Measurements from ENCODE around the gene RGMB. TPM values are rescaled to one million over a fixed set of nuclear protein-coding genes. Genes with fewer than 3 reads are reported as not detected.

Gene RGMB
- polyA plus RNA-seq, 1 donor from 2014 or later: 58.4 TPM

- no peak overlapping the region for H2AFZ ChIP-seq (ENCODE audit: low read depth, low read length)
- TF ChIP-seq MXI1 (conservative IDR thresholded peaks at IDR 0.05; ENCODE audit: poor library complexity, severe bottlenecking) (no peak), REST (IDR thresholded peaks at IDR 0.05; ENCODE audit: borderline replicate concordance) (no peak), SMC3 (conservative IDR thresholded peaks at IDR 0.05; ENCODE audit: poor library complexity) (no peak), EZH2 (IDR thresholded peaks at IDR 0.05; ENCODE audit: borderline replicate concordance, insufficient read depth, low read length, poor library complexity, severe bottlenecking) (no peak), POLR2AphosphoS5 (IDR thresholded peaks at IDR 0.05) (no peak), RAD21 (conservative IDR thresholded peaks at IDR 0.05) (no peak)
- no peaks in the 10 kb centered on the region for H3K36me3 ChIP-seq (ENCODE audit: insufficient read depth, low read length)
- H3K9me2 ChIP-seq (ENCODE audit: insufficient read depth, low read length): no peaks in the 10 kb centered on the region
- H3K9me3 ChIP-seq (ENCODE audit: low read length): peaks cover 12% of the 10 kb centered on the region
- H3K4me3 ChIP-seq (ENCODE audit: low read length): no peak overlapping the region
- no peak overlapping the region for H3K4me2 ChIP-seq (ENCODE audit: low read length)
- H3F3A ChIP-seq (ENCODE audit: insufficient read depth, low read length, poor library complexity, severe bottlenecking): no peaks in the 10 kb centered on the region
- no peak overlapping the region for H3K9ac ChIP-seq (ENCODE audit: low read length)
- H3K27me3 ChIP-seq (ENCODE audit: insufficient read depth, low read depth, low read length): no peaks in the 10 kb centered on the region
- no peaks in the 10 kb centered on the region for H4K20me1 ChIP-seq (ENCODE audit: insufficient read depth)
- no peak overlapping the region for H3K27ac ChIP-seq (ENCODE audit: low read length)
- H3K79me2 ChIP-seq (replicated peaks; ENCODE audit: insufficient read depth, low read length): no peaks in the 10 kb centered on the region
Observed at GRCh38 chr5:98804066-98804465, 30.6 kb downstream of the RGMB start.

GRCh38 chr5:98805070-98805469, 31.6 kb downstream of the RGMB start:
- TF ChIP-seq POLR2AphosphoS5 (IDR thresholded peaks at IDR 0.05): no peak
- no peak for TF ChIP-seq CTCF (IDR thresholded peaks at IDR 0.05; ENCODE audit: poor library complexity, severe bottlenecking)
- TF ChIP-seq RAD21 (conservative IDR thresholded peaks at IDR 0.05): no peak
- no peak for TF ChIP-seq EZH2 (IDR thresholded peaks at IDR 0.05; ENCODE audit: borderline replicate concordance, insufficient read depth, low read length, poor library complexity, severe bottlenecking)
- TF ChIP-seq SMC3 (conservative IDR thresholded peaks at IDR 0.05; ENCODE audit: poor library complexity): no peak
- no peak for TF ChIP-seq EP300 (conservative IDR thresholded peaks at IDR 0.05; ENCODE audit: poor library complexity, severe bottlenecking)
- TF ChIP-seq TAF1 (IDR thresholded peaks at IDR 0.05; ENCODE audit: low read depth): no peak
- no peak for TF ChIP-seq MXI1 (conservative IDR thresholded peaks at IDR 0.05; ENCODE audit: poor library complexity, severe bottlenecking)
- no peak for TF ChIP-seq REST (IDR thresholded peaks at IDR 0.05; ENCODE audit: borderline replicate concordance)
- Histone ChIP-seq H2AFZ (ENCODE audit: low read depth, low read length) (no peak overlapping the region), H3K9ac (ENCODE audit: low read length) (no peak overlapping the region), H3K79me2 (replicated peaks; ENCODE audit: insufficient read depth, low read length) (no peaks in the 10 kb centered on the region), H3K9me3 (ENCODE audit: low read length) (peaks cover 12% of the 10 kb centered on the region), H3K9me2 (ENCODE audit: insufficient read depth, low read length) (no peaks in the 10 kb centered on the region), H3K4me2 (ENCODE audit: low read length) (no peak overlapping the region), H3K27ac (ENCODE audit: low read length) (no peak overlapping the region), H3K27me3 (ENCODE audit: insufficient read depth, low read depth, low read length) (no peaks in the 10 kb centered on the region), H3K36me3 (ENCODE audit: insufficient read depth, low read length) (no peaks in the 10 kb centered on the region), H4K20me1 (ENCODE audit: insufficient read depth) (no peaks in the 10 kb centered on the region), H3F3A (ENCODE audit: insufficient read depth, low read length, poor library complexity, severe bottlenecking) (no peaks in the 10 kb centered on the region), H3K4me3 (ENCODE audit: low read length) (no peak overlapping the region)
